ENCODE data around the gene CSAG1.
"Not testable (repeated sequence)": the region's sequence is repeated elsewhere in the genome, so short reads cannot be mapped to it uniquely, and the experiment has no call there.

- TF ChIP-seq, protein P1, sequence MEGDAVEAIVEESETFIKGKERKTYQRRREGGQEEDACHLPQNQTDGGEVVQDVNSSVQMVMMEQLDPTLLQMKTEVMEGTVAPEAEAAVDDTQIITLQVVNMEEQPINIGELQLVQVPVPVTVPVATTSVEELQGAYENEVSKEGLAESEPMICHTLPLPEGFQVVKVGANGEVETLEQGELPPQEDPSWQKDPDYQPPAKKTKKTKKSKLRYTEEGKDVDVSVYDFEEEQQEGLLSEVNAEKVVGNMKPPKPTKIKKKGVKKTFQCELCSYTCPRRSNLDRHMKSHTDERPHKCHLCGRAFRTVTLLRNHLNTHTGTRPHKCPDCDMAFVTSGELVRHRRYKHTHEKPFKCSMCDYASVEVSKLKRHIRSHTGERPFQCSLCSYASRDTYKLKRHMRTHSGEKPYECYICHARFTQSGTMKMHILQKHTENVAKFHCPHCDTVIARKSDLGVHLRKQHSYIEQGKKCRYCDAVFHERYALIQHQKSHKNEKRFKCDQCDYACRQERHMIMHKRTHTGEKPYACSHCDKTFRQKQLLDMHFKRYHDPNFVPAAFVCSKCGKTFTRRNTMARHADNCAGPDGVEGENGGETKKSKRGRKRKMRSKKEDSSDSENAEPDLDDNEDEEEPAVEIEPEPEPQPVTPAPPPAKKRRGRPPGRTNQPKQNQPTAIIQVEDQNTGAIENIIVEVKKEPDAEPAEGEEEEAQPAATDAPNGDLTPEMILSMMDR (IDR thresholded peaks at IDR 0.05) = not testable (repeated sequence)
- not testable (repeated sequence) for TF ChIP-seq KAT7 (CRISPR knock-in tag; IDR thresholded peaks at IDR 0.05; ENCODE audit: borderline replicate concordance); FOXK1 (CRISPR knock-in tag; IDR thresholded peaks at IDR 0.05); GTF2I (CRISPR knock-in tag; conservative IDR thresholded peaks at IDR 0.05); ZNF512 (CRISPR knock-in tag; IDR thresholded peaks at IDR 0.05; ENCODE audit: borderline replicate concordance); GABPB1 (CRISPR knock-in tag; IDR thresholded peaks at IDR 0.05); FOXJ3 (CRISPR knock-in tag; IDR thresholded peaks at IDR 0.05; ENCODE audit: borderline replicate concordance); NFE2L1 (CRISPR knock-in tag; IDR thresholded peaks at IDR 0.05); SP1 (CRISPR knock-in tag; conservative IDR thresholded peaks at IDR 0.05)
- TF ChIP-seq, protein P2, sequence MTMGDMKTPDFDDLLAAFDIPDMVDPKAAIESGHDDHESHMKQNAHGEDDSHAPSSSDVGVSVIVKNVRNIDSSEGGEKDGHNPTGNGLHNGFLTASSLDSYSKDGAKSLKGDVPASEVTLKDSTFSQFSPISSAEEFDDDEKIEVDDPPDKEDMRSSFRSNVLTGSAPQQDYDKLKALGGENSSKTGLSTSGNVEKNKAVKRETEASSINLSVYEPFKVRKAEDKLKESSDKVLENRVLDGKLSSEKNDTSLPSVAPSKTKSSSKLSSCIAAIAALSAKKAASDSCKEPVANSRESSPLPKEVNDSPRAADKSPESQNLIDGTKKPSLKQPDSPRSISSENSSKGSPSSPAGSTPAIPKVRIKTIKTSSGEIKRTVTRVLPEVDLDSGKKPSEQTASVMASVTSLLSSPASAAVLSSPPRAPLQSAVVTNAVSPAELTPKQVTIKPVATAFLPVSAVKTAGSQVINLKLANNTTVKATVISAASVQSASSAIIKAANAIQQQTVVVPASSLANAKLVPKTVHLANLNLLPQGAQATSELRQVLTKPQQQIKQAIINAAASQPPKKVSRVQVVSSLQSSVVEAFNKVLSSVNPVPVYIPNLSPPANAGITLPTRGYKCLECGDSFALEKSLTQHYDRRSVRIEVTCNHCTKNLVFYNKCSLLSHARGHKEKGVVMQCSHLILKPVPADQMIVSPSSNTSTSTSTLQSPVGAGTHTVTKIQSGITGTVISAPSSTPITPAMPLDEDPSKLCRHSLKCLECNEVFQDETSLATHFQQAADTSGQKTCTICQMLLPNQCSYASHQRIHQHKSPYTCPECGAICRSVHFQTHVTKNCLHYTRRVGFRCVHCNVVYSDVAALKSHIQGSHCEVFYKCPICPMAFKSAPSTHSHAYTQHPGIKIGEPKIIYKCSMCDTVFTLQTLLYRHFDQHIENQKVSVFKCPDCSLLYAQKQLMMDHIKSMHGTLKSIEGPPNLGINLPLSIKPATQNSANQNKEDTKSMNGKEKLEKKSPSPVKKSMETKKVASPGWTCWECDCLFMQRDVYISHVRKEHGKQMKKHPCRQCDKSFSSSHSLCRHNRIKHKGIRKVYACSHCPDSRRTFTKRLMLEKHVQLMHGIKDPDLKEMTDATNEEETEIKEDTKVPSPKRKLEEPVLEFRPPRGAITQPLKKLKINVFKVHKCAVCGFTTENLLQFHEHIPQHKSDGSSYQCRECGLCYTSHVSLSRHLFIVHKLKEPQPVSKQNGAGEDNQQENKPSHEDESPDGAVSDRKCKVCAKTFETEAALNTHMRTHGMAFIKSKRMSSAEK (CRISPR knock-in tag; IDR thresholded peaks at IDR 0.05; ENCODE audit: borderline replicate concordance) = not testable (repeated sequence)
Measured at GRCh38 chrX:152761582-152761981, 28.1 kb upstream of the CSAG1 start.

All from WTC11 (cell line).